SK-N-DZ (cell line): ENCODE measurements around the gene GPX2.

Source experiments
- DNase-seq: peaks from one replicate; pipeline ENCODE4 v3.0.0-alpha.2; 2015; ENCODE audit warnings: low spot score

The GPX2 gene

GRCh38 chr14:64960762-64961276, 18.3 kb upstream of the GPX2 start:
- no peak for DNase-seq

GRCh38 chr14:64958743-64959142, 16.2 kb upstream of the GPX2 start:
- DNase-seq = no peak

DNA sequence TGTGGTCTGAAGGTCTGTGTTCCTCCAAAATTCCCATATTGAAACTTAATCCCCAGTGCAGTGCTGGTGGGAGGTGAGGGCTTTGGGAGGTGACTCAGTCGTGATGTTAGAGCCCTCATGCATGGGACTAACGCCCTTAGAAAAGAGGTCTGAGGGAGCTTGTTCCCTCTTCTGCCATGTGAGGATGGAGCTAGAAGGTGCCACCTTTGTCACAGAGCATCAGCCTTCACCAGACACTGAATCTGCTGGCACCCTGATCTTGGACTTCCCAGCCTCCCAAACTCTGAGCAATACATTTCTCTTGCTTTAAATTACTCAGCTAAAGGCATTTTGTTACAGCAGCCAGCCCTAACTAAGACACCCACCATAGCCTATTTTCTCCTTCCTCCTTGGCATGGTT, 15.7 kb upstream of the GPX2 start:
- no peak for DNase-seq

DNA sequence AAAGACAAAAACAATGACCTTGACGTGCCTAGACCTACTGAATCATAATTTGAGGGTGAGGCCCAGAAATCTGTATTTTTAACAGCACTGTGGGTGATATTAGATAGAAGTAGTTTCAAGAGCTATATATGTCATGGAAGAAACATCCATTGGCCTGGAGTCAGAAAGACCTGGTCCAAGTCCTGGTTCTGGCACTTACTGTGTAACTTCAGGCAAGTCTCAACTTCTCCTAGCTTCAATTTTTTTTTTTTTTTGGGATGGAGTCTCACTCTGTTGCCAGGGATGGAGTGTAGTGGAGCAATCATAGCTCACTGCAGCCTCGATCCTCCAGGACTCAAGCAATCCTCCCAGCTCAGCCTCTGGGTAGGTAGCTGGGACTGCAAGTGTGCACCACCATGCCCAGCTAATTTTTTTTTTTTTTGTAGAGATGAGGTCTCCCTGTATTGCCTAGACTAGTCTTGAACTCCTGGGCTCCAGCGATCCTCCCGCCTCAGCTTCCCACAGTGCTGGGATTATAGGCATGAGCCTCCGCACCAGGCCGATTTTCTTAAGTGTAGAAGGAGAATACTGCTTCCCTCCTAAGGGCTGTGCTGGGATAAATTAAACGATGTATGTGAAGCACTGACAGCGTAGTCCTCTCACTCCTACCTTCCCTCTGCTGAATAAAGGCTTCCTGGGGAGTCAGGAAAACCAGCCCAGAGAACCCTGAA, 14.3 kb upstream of the GPX2 start:
- no peak for DNase-seq

DNA sequence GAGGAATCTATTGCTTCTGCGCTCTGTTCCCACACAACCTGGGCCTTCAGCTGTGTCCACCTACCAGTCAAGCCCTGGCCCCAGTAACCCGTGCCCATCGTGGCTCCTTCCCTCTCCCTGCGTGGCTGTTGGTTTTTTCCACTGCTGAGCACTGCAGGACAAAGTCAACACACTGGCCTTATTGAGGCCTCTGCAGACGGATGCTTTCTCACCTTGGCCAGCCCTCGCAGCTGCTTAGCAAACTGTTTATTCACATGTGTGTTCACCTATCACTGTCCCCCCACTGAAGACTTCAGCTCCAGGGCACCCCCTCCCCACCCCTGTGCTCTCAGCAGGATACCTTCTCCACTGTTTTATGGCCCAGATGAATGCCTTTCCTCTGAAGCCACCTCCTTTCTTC, 12.8 kb upstream of the GPX2 start:
- DNase-seq = no peak

DNA sequence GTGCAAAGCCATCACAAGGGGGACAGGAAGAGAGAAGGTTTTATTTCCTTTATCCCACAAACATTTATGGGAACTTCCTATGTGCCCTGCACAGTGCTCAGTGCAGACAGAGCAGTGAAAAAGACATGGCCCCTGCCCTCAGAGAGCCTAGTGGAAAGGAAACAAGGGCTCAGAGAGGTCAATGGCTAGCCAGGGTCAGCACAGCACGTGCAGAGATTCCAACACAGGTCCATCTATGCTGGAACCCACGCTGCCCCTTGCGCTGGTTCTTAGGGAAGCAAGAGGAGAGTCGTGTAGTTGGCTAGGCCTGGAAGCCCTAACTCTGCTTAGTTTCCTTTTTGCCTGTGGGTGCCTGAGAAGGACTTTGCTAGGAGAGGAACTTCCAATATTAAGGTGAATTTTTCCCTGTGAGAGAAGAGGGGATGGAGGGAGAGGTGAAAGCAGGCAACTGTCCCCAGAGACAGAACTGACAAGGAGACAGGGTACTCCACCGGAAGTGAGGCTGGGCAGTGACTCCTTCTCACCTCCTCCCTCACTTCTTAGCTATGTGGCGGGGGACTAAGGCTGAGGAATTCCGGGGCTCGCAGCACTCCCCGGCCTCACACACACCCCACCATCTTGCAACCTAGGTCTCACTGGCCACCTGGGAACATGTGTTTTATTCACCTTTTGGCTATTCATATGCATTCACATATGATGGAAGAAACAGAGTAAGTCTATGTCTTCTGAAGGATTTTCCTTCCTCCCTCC, 12.1 kb upstream of the GPX2 start:
- DNase-seq = no peak

DNA sequence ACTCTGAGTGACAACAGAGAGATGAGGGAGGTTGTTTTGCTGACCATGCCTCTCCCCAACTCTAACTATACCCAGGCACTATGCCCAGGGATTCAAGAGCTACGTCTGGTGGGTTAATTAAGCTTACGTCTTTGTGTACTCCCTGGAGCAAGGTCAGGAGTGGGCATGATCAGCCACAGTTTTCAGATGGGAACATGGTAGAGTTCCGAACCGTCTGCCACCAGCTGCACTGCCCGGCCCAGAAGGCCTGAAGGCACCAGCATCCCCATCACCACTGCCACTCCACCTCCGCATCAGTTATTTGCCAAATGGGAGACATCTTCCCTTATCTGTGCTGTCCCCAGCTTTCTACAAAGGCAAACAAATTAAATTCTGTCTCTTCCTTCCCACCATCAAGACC, 11.1 kb upstream of the GPX2 start:
- no peak for DNase-seq

GRCh38 chr14:64953310-64953654, 10.7 kb upstream of the GPX2 start:
- DNase-seq = no peak

DNA sequence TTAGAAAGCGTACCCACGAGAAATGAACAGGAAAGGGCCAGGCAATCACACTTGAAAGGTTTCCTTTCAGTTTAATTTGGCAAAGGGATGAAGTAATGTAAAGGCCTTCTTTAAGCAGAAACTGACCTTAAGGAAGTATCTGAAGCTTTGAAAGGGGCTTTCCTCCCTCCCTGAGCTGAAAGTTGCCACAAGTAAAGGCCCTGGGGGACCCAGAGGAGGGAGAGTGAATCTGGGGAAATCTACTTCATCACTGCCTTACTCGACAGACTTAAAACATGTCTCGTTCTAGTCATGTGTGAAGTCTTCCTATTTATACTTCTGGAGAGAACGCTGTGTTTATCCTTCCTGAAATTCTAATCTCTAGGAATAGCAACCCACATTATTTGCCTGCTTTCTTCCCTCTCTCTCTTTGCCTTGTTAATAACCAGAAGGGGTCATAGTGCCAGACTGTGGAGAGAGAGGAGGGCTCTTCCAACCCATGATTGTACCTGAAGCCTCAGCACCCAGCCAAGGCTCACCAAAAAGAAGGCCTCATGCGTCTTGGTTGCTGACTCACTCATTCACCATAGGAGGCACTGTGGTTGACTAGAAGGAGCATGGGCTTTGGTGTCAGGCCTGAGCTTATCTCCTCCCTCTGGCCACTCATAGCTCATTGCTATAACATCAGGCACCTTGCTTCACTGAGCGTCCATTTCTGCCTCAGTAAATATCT, 10.2 kb upstream of the GPX2 start:
- DNase-seq = no peak

GRCh38 chr14:64951724-64952123, 9.2 kb upstream of the GPX2 start:
- DNase-seq = no peak

- no peak for DNase-seq
These were observed 8.7 kb upstream of the GPX2 start for GRCh38 chr14:64951291-64951690.

DNA sequence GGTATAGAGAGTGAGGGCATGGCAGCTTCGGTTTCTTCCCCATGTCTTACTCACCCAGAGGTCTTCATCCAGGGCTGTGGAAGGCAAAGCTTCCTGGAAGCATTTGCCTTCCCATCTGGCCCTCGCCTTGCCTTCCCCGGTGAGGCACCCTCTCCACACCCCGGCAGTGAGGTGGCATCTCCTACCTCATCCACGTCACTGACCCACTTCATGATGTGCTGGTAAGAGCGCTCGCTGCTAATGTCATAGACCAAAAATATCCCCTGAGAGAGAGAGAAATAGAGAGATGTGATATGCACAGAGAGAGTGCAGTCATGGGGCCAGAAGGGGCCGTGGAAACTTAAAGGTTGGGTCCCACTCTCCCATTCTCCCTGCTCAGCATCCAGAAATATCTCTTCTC, 8.3 kb upstream of the GPX2 start:
- no peak for DNase-seq

DNA sequence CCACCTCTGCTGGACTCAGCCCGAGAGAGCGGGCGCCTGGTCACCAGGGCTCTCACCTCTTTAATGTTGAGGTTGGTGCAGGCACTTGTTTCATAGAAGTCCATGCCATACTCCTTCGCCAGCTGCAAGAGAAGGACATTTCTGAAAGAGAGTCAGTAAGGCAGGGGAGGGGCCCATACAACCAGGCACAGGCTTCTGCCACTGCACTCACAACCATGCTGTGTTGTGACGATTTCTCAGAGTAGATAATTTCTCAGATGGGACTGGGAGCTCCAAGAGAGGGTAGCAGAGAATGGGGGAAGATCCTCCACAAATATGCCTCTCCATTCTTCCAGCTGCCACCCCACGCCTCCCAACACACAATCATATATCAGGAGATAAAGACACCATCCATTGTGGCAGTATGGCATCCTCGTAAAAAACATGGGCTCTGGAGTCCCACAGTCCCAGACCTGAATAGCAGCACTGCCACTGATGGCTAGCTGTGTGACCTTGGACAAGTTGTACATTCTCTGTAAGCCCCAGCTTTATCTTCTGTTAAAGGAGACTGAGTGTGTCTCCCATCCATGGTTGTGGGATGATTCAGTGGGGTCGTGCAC, 6.2 kb upstream of the GPX2 start:
- no peak for DNase-seq

- no peak for DNase-seq
These were observed 5.4 kb upstream of the GPX2 start for GRCh38 chr14:64947710-64948611.

- DNase-seq = no peak
These were observed 3.9 kb upstream of the GPX2 start for GRCh38 chr14:64946310-64947045.

DNA sequence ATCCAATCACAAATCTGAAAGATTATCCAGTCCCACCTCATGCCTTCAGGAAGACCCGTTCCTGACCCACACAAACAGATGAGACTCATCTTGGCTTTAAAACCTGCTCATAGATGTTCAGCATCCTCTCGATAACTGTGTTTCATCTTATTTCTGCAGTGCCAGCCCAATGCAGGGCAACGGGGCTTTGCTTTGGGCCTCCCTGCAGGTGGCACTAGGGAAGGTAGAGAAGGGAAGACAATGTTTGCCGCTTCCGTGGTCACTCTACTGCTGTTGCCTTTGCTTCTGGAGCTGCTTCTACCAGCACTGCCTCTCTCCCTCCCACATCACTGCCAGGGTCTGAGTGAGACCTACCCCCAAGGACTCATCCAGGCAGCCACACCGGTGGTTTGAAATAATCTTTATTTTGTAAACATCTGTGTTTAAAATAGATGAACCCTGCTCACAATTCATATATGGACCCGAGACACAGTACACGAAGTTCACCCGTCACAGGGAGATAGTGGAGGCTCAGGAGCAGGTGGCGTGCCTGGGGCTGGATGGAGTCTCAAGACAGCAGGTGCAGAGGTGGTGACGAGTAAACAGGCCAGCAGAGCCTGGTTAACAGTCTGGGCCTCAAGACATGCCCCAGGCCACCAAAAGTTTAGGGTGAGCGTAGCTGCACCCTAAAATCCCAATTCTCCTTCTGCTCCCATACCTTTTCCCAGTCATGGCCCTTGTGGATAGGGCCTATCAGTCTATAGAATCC, 3.1 kb upstream of the GPX2 start:
- no peak for DNase-seq

DNA sequence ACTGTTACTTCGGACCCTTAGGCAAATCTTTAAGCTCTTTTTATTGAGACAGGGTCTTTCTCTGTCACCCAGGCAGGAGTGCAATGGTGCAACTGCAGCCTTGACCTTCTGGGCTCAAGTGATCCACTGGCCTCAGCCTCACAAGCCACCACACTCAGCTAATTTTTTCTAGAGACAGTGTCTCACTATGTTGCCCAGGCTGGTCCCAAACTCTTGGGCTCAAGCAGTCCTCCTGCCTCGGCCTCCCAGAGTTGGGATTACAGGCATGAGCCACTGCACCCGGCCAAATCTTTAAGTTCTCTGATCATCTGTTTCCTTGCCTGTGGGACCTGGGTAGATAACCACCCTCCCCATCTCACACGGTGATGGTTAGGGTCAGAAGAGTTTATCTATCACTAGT, 2.3 kb upstream of the GPX2 start:
- no peak for DNase-seq

DNA sequence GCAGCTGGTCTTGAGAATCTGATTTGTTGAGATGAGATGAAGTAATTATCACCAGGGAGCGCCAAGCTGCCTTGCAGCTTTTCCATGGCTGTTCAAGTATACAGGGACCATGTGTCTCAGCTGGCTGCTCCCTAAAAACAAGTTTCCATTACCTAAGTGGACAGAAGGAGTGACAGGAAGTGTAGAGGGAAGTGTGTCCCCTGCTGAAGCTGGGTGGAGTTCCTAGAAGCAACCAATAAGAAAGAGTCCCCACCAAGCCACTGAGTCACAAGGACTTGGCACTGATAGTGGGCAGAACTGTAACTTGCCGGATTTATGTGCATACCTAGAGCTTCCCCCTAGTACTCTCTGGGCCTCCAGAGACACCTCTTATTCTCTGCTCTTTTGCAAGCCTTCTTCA, 1.5 kb upstream of the GPX2 start:
- no peak for DNase-seq

- no peak for DNase-seq
These were observed 1.0 kb upstream of the GPX2 start for GRCh38 chr14:64943556-64943955.
